ENCODE measurements around the gene TSHZ1. TPM values are rescaled to one million over a fixed set of nuclear protein-coding genes. Genes with fewer than 3 reads are reported as not detected.

TSHZ1 gene
- polyA plus RNA-seq, 1 of the 3 experiments (the other 2 are of a cell fraction), result 2.6 TPM

DNA sequence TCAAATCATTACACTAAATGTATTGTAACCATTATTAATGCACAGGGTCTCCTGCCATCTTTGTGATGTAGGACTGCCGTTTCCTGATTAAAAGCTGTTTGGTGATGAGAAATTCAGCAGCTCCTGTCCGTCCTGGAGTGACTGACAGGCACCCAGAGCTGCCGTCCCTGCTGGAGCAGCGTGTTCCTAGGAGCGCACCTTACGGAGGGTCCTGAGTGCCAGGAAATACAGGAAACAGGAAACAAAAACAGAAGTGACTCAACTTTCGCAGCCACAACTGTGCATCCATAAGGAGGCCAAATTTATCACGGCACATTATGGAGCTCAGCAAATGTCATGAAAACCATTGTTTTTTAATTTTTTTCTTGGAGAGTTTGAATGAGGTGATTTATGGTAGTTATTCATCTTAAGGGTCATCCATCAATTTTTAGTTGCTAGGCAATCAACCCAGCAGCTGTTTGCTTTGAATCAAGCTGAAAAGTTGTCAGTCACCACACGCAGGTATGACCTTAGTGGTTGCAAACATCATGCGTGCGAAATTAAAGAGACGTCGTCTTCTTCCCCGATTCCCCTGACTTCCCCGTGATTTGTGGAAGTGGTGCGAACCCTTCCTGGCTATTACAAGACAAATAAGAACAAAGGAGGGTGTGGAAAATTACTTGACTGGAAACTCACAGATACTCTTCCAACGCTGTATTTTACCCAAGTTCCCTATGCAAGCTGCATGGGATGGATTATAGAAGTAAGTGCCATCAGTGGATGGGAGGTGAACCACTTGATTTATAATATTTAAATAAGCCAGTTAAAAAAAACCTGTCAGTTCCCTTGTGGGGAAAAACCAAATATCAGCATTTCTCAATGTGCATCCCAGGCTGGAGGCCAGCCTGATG lies 19.8 kb downstream of the TSHZ1 start:
- Histone ChIP-seq H3K79me2 (ENCODE audit: insufficient read depth) (peaks cover 1% of the 10 kb centered on the region; the same call in 1 of the 2 replicates), H3K4me1 (ENCODE audit: control insufficient read depth in 1 of 2, insufficient read depth in 2 of 2, low read depth in 1 of 2, low read length in 1 of 2) (peaks cover 0 to 13% of the 10 kb centered on the region in 2 experiments; a peak in 2 of 4 replicates), H3K36me3 (replicated peaks in 1 of 2; ENCODE audit: control insufficient read depth in 1 of 2, insufficient read depth in 2 of 2, low read length in 1 of 2) (no peaks in the 10 kb centered on the region), H3K9me3 (no peaks in the 10 kb centered on the region), H3K27ac (ENCODE audit: low read depth in 2 of 2, low read length in 1 of 2) (no peak overlapping the region), H3K4me3 (ENCODE audit: low read depth in 2 of 2, low read length in 1 of 2) (no peak overlapping the region), H3K9ac (no peak overlapping the region), H3K4me2 (no peak overlapping the region), H3F3A (replicated peaks; ENCODE audit: insufficient read depth) (no peaks in the 10 kb centered on the region), H3K9me2 (no peaks in the 10 kb centered on the region), H4K20me1 (ENCODE audit: insufficient read depth) (no peaks in the 10 kb centered on the region), H3K27me3 (ENCODE audit: insufficient read depth) (no peaks in the 10 kb centered on the region), H2AFZ (ENCODE audit: low read depth) (no peak overlapping the region)
- CTCF ChIA-PET, result interaction anchor here (1.5 kb wide), 1 partner anchor 12 kb away, joined by 4 read pairs; no protein-coding TSS in a partner anchor
- no peak for DNase-seq
- TF ChIP-seq, protein P1, sequence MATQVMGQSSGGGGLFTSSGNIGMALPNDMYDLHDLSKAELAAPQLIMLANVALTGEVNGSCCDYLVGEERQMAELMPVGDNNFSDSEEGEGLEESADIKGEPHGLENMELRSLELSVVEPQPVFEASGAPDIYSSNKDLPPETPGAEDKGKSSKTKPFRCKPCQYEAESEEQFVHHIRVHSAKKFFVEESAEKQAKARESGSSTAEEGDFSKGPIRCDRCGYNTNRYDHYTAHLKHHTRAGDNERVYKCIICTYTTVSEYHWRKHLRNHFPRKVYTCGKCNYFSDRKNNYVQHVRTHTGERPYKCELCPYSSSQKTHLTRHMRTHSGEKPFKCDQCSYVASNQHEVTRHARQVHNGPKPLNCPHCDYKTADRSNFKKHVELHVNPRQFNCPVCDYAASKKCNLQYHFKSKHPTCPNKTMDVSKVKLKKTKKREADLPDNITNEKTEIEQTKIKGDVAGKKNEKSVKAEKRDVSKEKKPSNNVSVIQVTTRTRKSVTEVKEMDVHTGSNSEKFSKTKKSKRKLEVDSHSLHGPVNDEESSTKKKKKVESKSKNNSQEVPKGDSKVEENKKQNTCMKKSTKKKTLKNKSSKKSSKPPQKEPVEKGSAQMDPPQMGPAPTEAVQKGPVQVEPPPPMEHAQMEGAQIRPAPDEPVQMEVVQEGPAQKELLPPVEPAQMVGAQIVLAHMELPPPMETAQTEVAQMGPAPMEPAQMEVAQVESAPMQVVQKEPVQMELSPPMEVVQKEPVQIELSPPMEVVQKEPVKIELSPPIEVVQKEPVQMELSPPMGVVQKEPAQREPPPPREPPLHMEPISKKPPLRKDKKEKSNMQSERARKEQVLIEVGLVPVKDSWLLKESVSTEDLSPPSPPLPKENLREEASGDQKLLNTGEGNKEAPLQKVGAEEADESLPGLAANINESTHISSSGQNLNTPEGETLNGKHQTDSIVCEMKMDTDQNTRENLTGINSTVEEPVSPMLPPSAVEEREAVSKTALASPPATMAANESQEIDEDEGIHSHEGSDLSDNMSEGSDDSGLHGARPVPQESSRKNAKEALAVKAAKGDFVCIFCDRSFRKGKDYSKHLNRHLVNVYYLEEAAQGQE (IDR thresholded peaks at IDR 0.05; ENCODE audit: low read depth, low read length), result no peak
- no peak for TF ChIP-seq JUND (IDR thresholded peaks at IDR 0.05)
- no peak for TF ChIP-seq ELF1 (IDR thresholded peaks at IDR 0.05)
- TF ChIP-seq TEAD4 (IDR thresholded peaks at IDR 0.05; ENCODE audit: borderline replicate concordance, insufficient read depth), result no peak
- TF ChIP-seq MXI1 (IDR thresholded peaks at IDR 0.05; ENCODE audit: low read depth, low read length), result no peak
- TF ChIP-seq, protein P2, sequence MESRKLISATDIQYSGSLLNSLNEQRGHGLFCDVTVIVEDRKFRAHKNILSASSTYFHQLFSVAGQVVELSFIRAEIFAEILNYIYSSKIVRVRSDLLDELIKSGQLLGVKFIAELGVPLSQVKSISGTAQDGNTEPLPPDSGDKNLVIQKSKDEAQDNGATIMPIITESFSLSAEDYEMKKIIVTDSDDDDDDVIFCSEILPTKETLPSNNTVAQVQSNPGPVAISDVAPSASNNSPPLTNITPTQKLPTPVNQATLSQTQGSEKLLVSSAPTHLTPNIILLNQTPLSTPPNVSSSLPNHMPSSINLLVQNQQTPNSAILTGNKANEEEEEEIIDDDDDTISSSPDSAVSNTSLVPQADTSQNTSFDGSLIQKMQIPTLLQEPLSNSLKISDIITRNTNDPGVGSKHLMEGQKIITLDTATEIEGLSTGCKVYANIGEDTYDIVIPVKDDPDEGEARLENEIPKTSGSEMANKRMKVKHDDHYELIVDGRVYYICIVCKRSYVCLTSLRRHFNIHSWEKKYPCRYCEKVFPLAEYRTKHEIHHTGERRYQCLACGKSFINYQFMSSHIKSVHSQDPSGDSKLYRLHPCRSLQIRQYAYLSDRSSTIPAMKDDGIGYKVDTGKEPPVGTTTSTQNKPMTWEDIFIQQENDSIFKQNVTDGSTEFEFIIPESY (IDR thresholded peaks at IDR 0.05; ENCODE audit: borderline replicate concordance, low read depth), result no peak
- no peak for TF ChIP-seq RFX5 (IDR thresholded peaks at IDR 0.05; ENCODE audit: low read length)
- TF ChIP-seq, protein P3, sequence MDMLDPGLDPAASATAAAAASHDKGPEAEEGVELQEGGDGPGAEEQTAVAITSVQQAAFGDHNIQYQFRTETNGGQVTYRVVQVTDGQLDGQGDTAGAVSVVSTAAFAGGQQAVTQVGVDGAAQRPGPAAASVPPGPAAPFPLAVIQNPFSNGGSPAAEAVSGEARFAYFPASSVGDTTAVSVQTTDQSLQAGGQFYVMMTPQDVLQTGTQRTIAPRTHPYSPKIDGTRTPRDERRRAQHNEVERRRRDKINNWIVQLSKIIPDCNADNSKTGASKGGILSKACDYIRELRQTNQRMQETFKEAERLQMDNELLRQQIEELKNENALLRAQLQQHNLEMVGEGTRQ (IDR thresholded peaks at IDR 0.05; ENCODE audit: borderline replicate concordance, low read depth, low read length), result no peak
- no peak for TF ChIP-seq SMC3 (IDR thresholded peaks at IDR 0.05; ENCODE audit: low read depth, low read length)
- TF ChIP-seq NRF1 (IDR thresholded peaks at IDR 0.05; ENCODE audit: low read depth, low read length), result no peak
- TF ChIP-seq FOXJ3 (CRISPR knock-in tag; IDR thresholded peaks at IDR 0.05), result no peak
- no peak for TF ChIP-seq RXRA (IDR thresholded peaks at IDR 0.05; ENCODE audit: borderline replicate concordance, low read depth)
- TF ChIP-seq, protein P4, sequence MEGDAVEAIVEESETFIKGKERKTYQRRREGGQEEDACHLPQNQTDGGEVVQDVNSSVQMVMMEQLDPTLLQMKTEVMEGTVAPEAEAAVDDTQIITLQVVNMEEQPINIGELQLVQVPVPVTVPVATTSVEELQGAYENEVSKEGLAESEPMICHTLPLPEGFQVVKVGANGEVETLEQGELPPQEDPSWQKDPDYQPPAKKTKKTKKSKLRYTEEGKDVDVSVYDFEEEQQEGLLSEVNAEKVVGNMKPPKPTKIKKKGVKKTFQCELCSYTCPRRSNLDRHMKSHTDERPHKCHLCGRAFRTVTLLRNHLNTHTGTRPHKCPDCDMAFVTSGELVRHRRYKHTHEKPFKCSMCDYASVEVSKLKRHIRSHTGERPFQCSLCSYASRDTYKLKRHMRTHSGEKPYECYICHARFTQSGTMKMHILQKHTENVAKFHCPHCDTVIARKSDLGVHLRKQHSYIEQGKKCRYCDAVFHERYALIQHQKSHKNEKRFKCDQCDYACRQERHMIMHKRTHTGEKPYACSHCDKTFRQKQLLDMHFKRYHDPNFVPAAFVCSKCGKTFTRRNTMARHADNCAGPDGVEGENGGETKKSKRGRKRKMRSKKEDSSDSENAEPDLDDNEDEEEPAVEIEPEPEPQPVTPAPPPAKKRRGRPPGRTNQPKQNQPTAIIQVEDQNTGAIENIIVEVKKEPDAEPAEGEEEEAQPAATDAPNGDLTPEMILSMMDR (IDR thresholded peaks at IDR 0.05), result no peak
- POLR2A ChIA-PET, result no interaction called here
- WGBS (ENCODE audit: low lambda C conversion rate), result 94% methylated on average over 17 of the region's 17 CpGs

Data from SK-N-SH (cell line).